HepG2 (cell line): ENCODE data around the gene CELSR2. TPM values are rescaled to one million over a fixed set of nuclear protein-coding genes. Genes with fewer than 3 reads are reported as not detected.

Experiments used
- BCL3 ChIP-seq: sonication (generic); formaldehyde crosslinking; IDR thresholded peaks from 2 replicates; pipeline ENCODE4 v1.5.1; 2020; ENCODE audit warnings: mild to moderate bottlenecking, missing genetic modification reagents, moderate library complexity
- CHD2 ChIP-seq: IDR thresholded peaks from 2 replicates; pipeline ENCODE4 v1.6.1; 2011; ENCODE audit warnings: low read depth, low read length, improper control_type of control experiment
- DRAP1 ChIP-seq: IDR thresholded peaks from 2 replicates; pipeline ENCODE4 v1.6.1; 2016; ENCODE audit warnings: missing genetic modification reagents, missing compliant biosample characterization
- EP300 ChIP-seq, 3 experiments: sonication (generic) in 1 of 3; formaldehyde crosslinking in 1 of 3; IDR thresholded peaks; 2 replicates each; pipeline versions ENCODE4 v1.5.1 to v1.6.1; 2011 to 2020; ENCODE audit warnings: low read depth in 2 of 3, low read length in 2 of 3, borderline replicate concordance in 1 of 3, improper control_type of control experiment in 1 of 3, mild to moderate bottlenecking in 1 of 3, missing genetic modification reagents in 1 of 3, moderate library complexity in 1 of 3
- FOXA1 ChIP-seq, 2 experiments: fragments of 450-650 bp in 1 of 2; sonication (generic) in 1 of 2; formaldehyde crosslinking in 1 of 2; IDR thresholded peaks; 2 replicates each; pipeline versions ENCODE4 v1.4.0 to v1.6.1; 2016 to 2020; ENCODE audit warnings: missing genetic modification reagents in 1 of 2
- FOXO4 ChIP-seq: sonication (generic); formaldehyde crosslinking; conservative IDR thresholded peaks from 2 replicates; pipeline ENCODE4 v1.8.1; 2023; ENCODE audit warnings: missing genetic modification reagents
- HMGA1 ChIP-seq: sonication (generic); formaldehyde crosslinking; conservative IDR thresholded peaks from 2 replicates; pipeline ENCODE4 v1.4.0; 2020; ENCODE audit warnings: missing genetic modification reagents
- IKZF5 ChIP-seq: IDR thresholded peaks from 2 replicates; pipeline ENCODE4 v1.6.1; 2018; ENCODE audit warnings: missing genetic modification reagents, mild to moderate bottlenecking, missing compliant biosample characterization
- RFXANK ChIP-seq: IDR thresholded peaks from 2 replicates; pipeline ENCODE4 v1.6.1; 2016
- TGIF2 ChIP-seq: IDR thresholded peaks from 2 replicates; pipeline ENCODE4 v1.6.1; 2016; ENCODE audit warnings: control low read depth, missing compliant biosample characterization
- ZBTB14 ChIP-seq: sonication (generic); formaldehyde crosslinking; IDR thresholded peaks from 2 replicates; pipeline ENCODE4 v1.4.0; 2020; ENCODE audit warnings: missing genetic modification reagents
- ZC3H4 ChIP-seq: sonication (generic); formaldehyde crosslinking; IDR thresholded peaks from 2 replicates; pipeline ENCODE4 v1.4.0; 2020; ENCODE audit warnings: missing genetic modification reagents, borderline replicate concordance
- ZFP90 ChIP-seq: sonication (generic); formaldehyde crosslinking; IDR thresholded peaks from 2 replicates; pipeline ENCODE4 v1.8.0; 2022; ENCODE audit warnings: missing genetic modification reagents, mild to moderate bottlenecking, inconsistent platforms, borderline replicate concordance
- ZNF10 ChIP-seq: sonication (generic); formaldehyde crosslinking; IDR thresholded peaks from 2 replicates; pipeline ENCODE4 v1.4.0; 2020; ENCODE audit warnings: mild to moderate bottlenecking, low read depth, missing genetic modification reagents, borderline replicate concordance
- ZNF276 ChIP-seq: sonication (generic); formaldehyde crosslinking; IDR thresholded peaks from 2 replicates; pipeline ENCODE4 v1.4.0; 2020; ENCODE audit warnings: mild to moderate bottlenecking, low read depth, missing genetic modification reagents
- ZNF282 ChIP-seq: fragments of 450-650 bp; IDR thresholded peaks from 2 replicates; pipeline ENCODE4 v1.6.1; 2018; ENCODE audit not compliant: partially characterized antibody
- ZNF652 ChIP-seq: IDR thresholded peaks from 2 replicates; pipeline ENCODE4 v1.6.1; 2016; ENCODE audit warnings: low read depth, borderline replicate concordance
- ZNF678 ChIP-seq: sonication (generic); formaldehyde crosslinking; IDR thresholded peaks from 2 replicates; pipeline ENCODE4 v1.4.0; 2020; ENCODE audit warnings: mild to moderate bottlenecking, missing genetic modification reagents
- ZNF737 ChIP-seq: sonication (generic); formaldehyde crosslinking; IDR thresholded peaks from 2 replicates; pipeline ENCODE4 v1.5.0; 2020; ENCODE audit warnings: missing genetic modification reagents, mild to moderate bottlenecking, borderline replicate concordance
- ZSCAN12 ChIP-seq: sonication (generic); formaldehyde crosslinking; IDR thresholded peaks from 2 replicates; pipeline ENCODE4 v1.9.0; 2021; ENCODE audit warnings: mild to moderate bottlenecking, missing genetic modification reagents
- polyA plus RNA-seq, 8 experiments: library from polyadenylated mRNA; depleted of rRNA in 3 of 8; stranded (reverse) in 7 of 8; unstranded in 1 of 8; fragments of >200 nt; fragmentation: Illumina TruSeq in 4 of 8; extraction: Trizol in 4 of 8; gene quantifications; 2 replicates each; pipeline versions ENCODE4 v1.2.1 to v1.2.3, GENCODE V29; 2011 to 2016; ENCODE audit warnings: low read depth in 4 of 8, missing spikeins in 1 of 8, mixed read lengths in 1 of 8; ENCODE audit not compliant: insufficient read depth in 1 of 8
- total RNA-seq, 5 experiments: library from RNA; depleted of rRNA; stranded (reverse); fragments of >200 nt; fragmentation: Illumina TruSeq; extraction: Trizol; gene quantifications; 2 replicates each; pipeline ENCODE4 v1.2.3, GENCODE V29; 2016; ENCODE audit warnings: low read depth in 1 of 5

CELSR2 gene
- total and polyA plus RNA-seq, 2 of the 13 experiments (the other 11 are each of a cell fraction or from before 2014, with no cell fraction given): 4.0 to 6.6 TPM

- TF ChIP-seq ZFP90 (CRISPR knock-in tag): 0 out of 2 replicates have a peak, but pooled peaks have one; percentile 26
- TF ChIP-seq RFXANK (CRISPR knock-in tag): 0 out of 2 replicates have a peak, but pooled peaks have one; percentile 59
- no peak for TF ChIP-seq ZNF737 (CRISPR knock-in tag)
- no peak for TF ChIP-seq ZNF10 (CRISPR knock-in tag)
- TF ChIP-seq IKZF5 (CRISPR knock-in tag): no peak; the same call in 1 of the 2 replicates
- no peak for TF ChIP-seq CHD2
- no peak for TF ChIP-seq ZC3H4
- TF ChIP-seq TGIF2 (CRISPR knock-in tag): 0 out of 2 replicates have a peak, but pooled peaks have one; percentile 8
- TF ChIP-seq ZNF276: no peak
- TF ChIP-seq HMGA1 (CRISPR knock-in tag): no peak
- TF ChIP-seq EP300 (IDR thresholded peaks at IDR 0.05; ENCODE audit: low read depth in 2 of 2, low read length in 2 of 2): peak; percentile 54 to 77; a peak in 3 of 4 replicates
- TF ChIP-seq EP300 (CRISPR knock-in tag; IDR thresholded peaks at IDR 0.05; ENCODE audit: borderline replicate concordance): peak; percentile 71; the same call in 1 of the 2 replicates
- TF ChIP-seq DRAP1 (CRISPR knock-in tag): no peak; the same call in 1 of the 2 replicates
- 0 out of 2 replicates have a peak, but pooled peaks have one; percentile 44 for TF ChIP-seq ZSCAN12 (CRISPR knock-in tag)
- no peak for TF ChIP-seq ZNF282
- TF ChIP-seq FOXA1 (IDR thresholded peaks at IDR 0.05): no peak
- TF ChIP-seq FOXA1 (CRISPR knock-in tag; IDR thresholded peaks at IDR 0.05): peak; percentile 98
- TF ChIP-seq ZNF652: peak; percentile 90
- peak; percentile 29; the same call in 1 of the 2 replicates for TF ChIP-seq BCL3 (CRISPR knock-in tag)
- TF ChIP-seq ZNF678 (CRISPR knock-in tag): no peak
- TF ChIP-seq FOXO4 (CRISPR knock-in tag): no peak
- no peak for TF ChIP-seq ZBTB14 (CRISPR knock-in tag)
Measured at GRCh38 chr1:109274533-109275476, 25.5 kb downstream of the CELSR2 start (continued).
